H1 (cell line): ENCODE data around the gene RASGRP1.

Experiments
- CHD1 ChIP-seq: IDR thresholded peaks from 2 replicates; pipeline ENCODE4 v1.6.1; 2012; ENCODE audit warnings: low read depth, low read length, improper control_type of control experiment
- MAX ChIP-seq: IDR thresholded peaks from 2 replicates; pipeline ENCODE4 v1.6.1; 2012; ENCODE audit warnings: inconsistent platforms
- ZNF274 ChIP-seq: IDR thresholded peaks from 2 replicates; pipeline ENCODE4 v1.7.0; 2012; ENCODE audit warnings: low read length, borderline replicate concordance; ENCODE audit errors: extremely low read depth

- TF ChIP-seq MAX (no peak), ZNF274 (no peak), CHD1 (no peak)
These were observed 15.4 kb downstream of the RASGRP1 start for GRCh38 chr15:38549222-38549621.
